ENCODE data around the gene CNDP2.
"Not testable (repeated sequence)": the region's sequence is repeated elsewhere in the genome, so short reads cannot be mapped to it uniquely, and the experiment has no call there.

The CNDP2 gene

GRCh38 chr18:74524097-74524496 is 27.9 kb downstream of the CNDP2 start:
- DNase-seq (ENCODE audit: low read depth): no peak
- no peak for TF ChIP-seq CTCF (conservative IDR thresholded peaks at IDR 0.05; ENCODE audit: low read length)
- no peak overlapping the region for H3K4me3 ChIP-seq (ENCODE audit: low read length)

GRCh38 chr18:74524915-74525314 is 28.8 kb downstream of the CNDP2 start:
- H3K4me3 ChIP-seq (ENCODE audit: low read length): not testable (repeated sequence)

GRCh38 chr18:74525741-74526140 is 29.6 kb downstream of the CNDP2 start:
- H3K4me3 ChIP-seq (ENCODE audit: low read length): no peak overlapping the region
- no peak for TF ChIP-seq CTCF (conservative IDR thresholded peaks at IDR 0.05; ENCODE audit: low read length)
- no peak for DNase-seq (ENCODE audit: low read depth)

More at GRCh38 chr18:74524915-74525314, 28.8 kb downstream of the CNDP2 start:
- DNase-seq (ENCODE audit: low read depth): not testable (repeated sequence)

GRCh38 chr18:74526488-74526887 is 30.3 kb downstream of the CNDP2 start:
- no peak for DNase-seq (ENCODE audit: low read depth)
- no peak for TF ChIP-seq CTCF (conservative IDR thresholded peaks at IDR 0.05; ENCODE audit: low read length)
- no peak overlapping the region for H3K4me3 ChIP-seq (ENCODE audit: low read length)

- TF ChIP-seq CTCF (conservative IDR thresholded peaks at IDR 0.05; ENCODE audit: low read length): no peak
- DNase-seq (ENCODE audit: low read depth): no peak
- no peak overlapping the region for H3K4me3 ChIP-seq (ENCODE audit: low read length)
These were observed 32.3 kb downstream of the CNDP2 start for GRCh38 chr18:74528478-74528877.

- no peak for DNase-seq (ENCODE audit: low read depth)
- TF ChIP-seq CTCF (conservative IDR thresholded peaks at IDR 0.05; ENCODE audit: low read length): no peak
- H3K4me3 ChIP-seq (ENCODE audit: low read length): no peak overlapping the region
These were observed 32.8 kb downstream of the CNDP2 start for GRCh38 chr18:74528913-74529312.

GRCh38 chr18:74529378-74529777 is 33.2 kb downstream of the CNDP2 start:
- no peak for DNase-seq (ENCODE audit: low read depth)
- TF ChIP-seq CTCF (conservative IDR thresholded peaks at IDR 0.05; ENCODE audit: low read length): no peak
- H3K4me3 ChIP-seq (ENCODE audit: low read length): no peak overlapping the region

Data from AG10803 (cell line).